Ishikawa (cell line): ENCODE results near the gene SNRPE.

ENCODE experiments used
- CEBPB ChIP-seq: IDR thresholded peaks from 2 replicates; pipeline ENCODE4 v1.6.1; 2012
- EGR1 ChIP-seq: IDR thresholded peaks from 2 replicates; pipeline ENCODE4 v1.6.1; 2012
- EP300 ChIP-seq: IDR thresholded peaks from 2 replicates; pipeline ENCODE4 v1.6.1; 2012; ENCODE audit warnings: borderline replicate concordance
- RAD21 ChIP-seq: IDR thresholded peaks from 2 replicates; pipeline ENCODE4 v1.6.1; 2012; ENCODE audit warnings: low read depth
- REST ChIP-seq: IDR thresholded peaks from 2 replicates; pipeline ENCODE4 v1.6.1; 2012; ENCODE audit warnings: low read depth, mild to moderate bottlenecking
- TAF1 ChIP-seq: IDR thresholded peaks from 2 replicates; pipeline ENCODE4 v1.6.1; 2012; ENCODE audit warnings: low read depth, mild to moderate bottlenecking
- TCF12 ChIP-seq: IDR thresholded peaks from 2 replicates; pipeline ENCODE4 v1.6.1; 2012; ENCODE audit warnings: low read depth
- TEAD4 ChIP-seq: IDR thresholded peaks from 2 replicates; pipeline ENCODE4 v1.6.1; 2012
- USF1 ChIP-seq: IDR thresholded peaks from 2 replicates; pipeline ENCODE4 v1.6.1; 2012
- YY1 ChIP-seq: IDR thresholded peaks from 2 replicates; pipeline ENCODE4 v1.6.1; 2012; ENCODE audit warnings: low read depth
- ZBTB7A ChIP-seq: IDR thresholded peaks from 2 replicates; pipeline ENCODE4 v1.6.1; 2012; ENCODE audit warnings: low read depth
- TF ChIP-seq, protein P1 (sequence below): IDR thresholded peaks from 2 replicates; pipeline ENCODE4 v1.6.1; 2012

DNA sequence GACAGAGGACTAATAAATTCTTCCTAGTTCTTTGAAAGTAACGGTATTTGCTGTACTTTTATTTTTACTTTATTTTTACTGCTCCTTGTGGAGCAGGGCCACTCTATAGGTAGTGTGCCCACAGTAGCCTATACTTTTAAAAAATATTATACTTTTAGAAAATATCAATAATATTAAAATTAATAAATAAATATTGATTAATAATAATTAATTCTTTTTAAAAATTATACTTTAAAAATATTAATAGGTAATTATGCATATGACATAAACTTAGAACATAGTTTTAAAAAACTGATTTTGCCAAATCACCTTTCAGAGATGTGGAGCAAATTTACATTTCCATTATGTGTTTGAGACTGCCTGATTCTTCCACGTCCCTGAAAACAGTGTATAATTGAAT, 35.2 kb upstream of the SNRPE start:
- TF ChIP-seq REST, result no peak
- TF ChIP-seq TCF12, result no peak
- no peak for TF ChIP-seq YY1
- no peak for TF ChIP-seq USF1
- no peak for TF ChIP-seq TAF1
- TF ChIP-seq, protein P1, sequence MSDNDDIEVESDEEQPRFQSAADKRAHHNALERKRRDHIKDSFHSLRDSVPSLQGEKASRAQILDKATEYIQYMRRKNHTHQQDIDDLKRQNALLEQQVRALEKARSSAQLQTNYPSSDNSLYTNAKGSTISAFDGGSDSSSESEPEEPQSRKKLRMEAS, result no peak
- TF ChIP-seq EGR1, result no peak
- TF ChIP-seq EP300, result no peak
- no peak for TF ChIP-seq RAD21
- no peak for TF ChIP-seq TEAD4
- no peak for TF ChIP-seq ZBTB7A
- TF ChIP-seq CEBPB, result no peak
